ENCODE results near the gene LRRC2.
A peak's percentile ranks its signal among the peaks of the same experiment; 100 is the strongest.

LRRC2 gene

GRCh38 chr3:46609212-46609721 is 43.2 kb upstream of the LRRC2 start:
- H3K4me3 ChIP-seq (ENCODE audit: low read length), result no peak overlapping the region
- DNase-seq (ENCODE audit: low read depth), result no peak
- TF ChIP-seq CTCF (conservative IDR thresholded peaks at IDR 0.05; ENCODE audit: low read depth, low read length), result no peak

GRCh38 chr3:46607603-46608028 is 41.5 kb upstream of the LRRC2 start:
- no peak for DNase-seq (ENCODE audit: low read depth)
- TF ChIP-seq CTCF (conservative IDR thresholded peaks at IDR 0.05; ENCODE audit: low read depth, low read length), result peak; percentile 31
- no peak overlapping the region for H3K4me3 ChIP-seq (ENCODE audit: low read length)

- no peak for DNase-seq (ENCODE audit: low read depth)
- no peak for TF ChIP-seq CTCF (conservative IDR thresholded peaks at IDR 0.05; ENCODE audit: low read depth, low read length)
- H3K4me3 ChIP-seq (ENCODE audit: low read length), result no peak overlapping the region
Measured at GRCh38 chr3:46604127-46604526, 38.0 kb upstream of the LRRC2 start.

- no peak for DNase-seq (ENCODE audit: low read depth)
- no peak overlapping the region for H3K4me3 ChIP-seq (ENCODE audit: low read length)
- no peak for TF ChIP-seq CTCF (conservative IDR thresholded peaks at IDR 0.05; ENCODE audit: low read depth, low read length)
Measured at GRCh38 chr3:46603446-46604046, 37.4 kb upstream of the LRRC2 start.

GRCh38 chr3:46599590-46599989 is 33.5 kb upstream of the LRRC2 start:
- no peak overlapping the region for H3K4me3 ChIP-seq (ENCODE audit: low read length)
- TF ChIP-seq CTCF (conservative IDR thresholded peaks at IDR 0.05; ENCODE audit: low read depth, low read length), result no peak
- no peak for DNase-seq (ENCODE audit: low read depth)

- TF ChIP-seq CTCF (conservative IDR thresholded peaks at IDR 0.05; ENCODE audit: low read depth, low read length), result no peak
- no peak overlapping the region for H3K4me3 ChIP-seq (ENCODE audit: low read length)
- DNase-seq (ENCODE audit: low read depth), result no peak
Measured at GRCh38 chr3:46595819-46596314, 29.8 kb upstream of the LRRC2 start.

GRCh38 chr3:46594723-46595122 is 28.6 kb upstream of the LRRC2 start:
- TF ChIP-seq CTCF (conservative IDR thresholded peaks at IDR 0.05; ENCODE audit: low read depth, low read length), result no peak
- DNase-seq (ENCODE audit: low read depth), result no peak
- no peak overlapping the region for H3K4me3 ChIP-seq (ENCODE audit: low read length)
